ENCODE data around the gene UBAP1.
A peak's percentile ranks its signal among the peaks of the same experiment; 100 is the strongest.

Gene UBAP1

DNA sequence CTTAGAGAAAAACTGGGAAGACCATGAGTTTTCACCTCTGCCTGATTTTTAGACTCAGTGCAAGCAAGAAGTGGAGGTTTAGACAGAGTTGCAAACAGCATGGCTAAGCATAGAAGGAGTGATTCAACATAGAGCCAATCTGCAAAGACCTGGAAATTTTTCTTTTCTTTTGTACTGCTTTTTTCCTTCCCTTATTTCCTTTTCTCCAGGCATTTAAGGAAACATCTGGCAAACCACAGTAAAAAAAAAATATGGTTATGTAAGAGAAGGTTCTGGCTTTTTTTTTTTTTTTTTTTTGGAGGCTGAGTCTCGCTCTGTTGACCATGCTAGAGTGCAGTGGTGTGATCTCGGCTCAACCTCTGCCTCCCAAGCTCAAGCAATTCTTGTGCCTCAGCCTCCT lies 35.7 kb upstream of the UBAP1 start:
- TF ChIP-seq CTCF (conservative IDR thresholded peaks at IDR 0.05; ENCODE audit: control insufficient read depth, insufficient read depth, low read depth, low read length), result no peak
- no peak overlapping the region for H3K4me3 ChIP-seq (ENCODE audit: control insufficient read depth, low read depth, low read length)
- DNase-seq (ENCODE audit: low read depth), result no peak

DNA sequence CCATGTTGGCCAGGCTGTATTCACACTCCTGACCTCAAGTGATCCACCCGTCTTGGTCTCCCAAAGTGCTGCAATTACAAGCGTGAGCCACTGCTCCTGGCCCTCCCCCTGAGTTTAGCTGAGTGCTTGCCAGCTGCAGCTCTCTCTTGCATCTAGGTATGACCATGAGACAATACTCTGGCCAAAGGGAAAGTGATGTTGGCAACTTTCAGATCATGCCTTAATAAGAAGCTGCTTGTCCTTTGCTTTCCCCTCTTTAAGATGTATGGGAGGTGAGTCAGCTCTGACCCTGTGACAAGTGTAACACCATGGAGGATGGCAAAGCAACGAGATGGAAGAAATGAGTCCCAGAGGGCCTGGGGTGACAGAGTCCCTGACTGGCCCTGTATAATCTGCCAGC lies 33.7 kb upstream of the UBAP1 start:
- peak; percentile 16 for DNase-seq (ENCODE audit: low read depth)
- H3K4me3 ChIP-seq (ENCODE audit: control insufficient read depth, low read depth, low read length), result no peak overlapping the region
- TF ChIP-seq CTCF (conservative IDR thresholded peaks at IDR 0.05; ENCODE audit: control insufficient read depth, insufficient read depth, low read depth, low read length), result no peak

GRCh38 chr9:34151398-34151797 lies 27.4 kb upstream of the UBAP1 start:
- TF ChIP-seq CTCF (conservative IDR thresholded peaks at IDR 0.05; ENCODE audit: control insufficient read depth, insufficient read depth, low read depth, low read length), result no peak
- DNase-seq (ENCODE audit: low read depth), result no peak
- no peak overlapping the region for H3K4me3 ChIP-seq (ENCODE audit: control insufficient read depth, low read depth, low read length)

DNA sequence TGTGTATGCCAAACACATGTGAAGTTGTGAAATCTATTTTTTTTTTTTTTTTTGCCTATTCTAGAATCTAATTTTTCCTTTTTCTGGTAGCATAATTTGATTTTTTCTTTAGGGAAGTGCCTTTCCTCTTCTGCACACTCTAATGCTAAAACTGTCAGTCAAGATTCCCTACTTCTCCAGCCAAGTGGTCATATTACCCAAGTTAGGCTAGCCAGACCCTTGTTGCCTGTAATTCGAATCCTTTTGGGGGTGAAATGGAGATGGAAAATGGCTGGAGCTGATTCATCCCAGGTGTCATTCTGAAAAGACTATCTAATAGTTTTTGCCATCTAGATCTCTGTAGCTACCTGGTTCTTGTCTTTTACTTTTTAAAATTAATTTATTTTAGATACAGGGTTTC lies 24.8 kb upstream of the UBAP1 start:
- no peak overlapping the region for H3K4me3 ChIP-seq (ENCODE audit: control insufficient read depth, low read depth, low read length)
- no peak for DNase-seq (ENCODE audit: low read depth)

GRCh38 chr9:34157318-34157717 lies 21.5 kb upstream of the UBAP1 start:
- DNase-seq (ENCODE audit: low read depth), result no peak
- TF ChIP-seq CTCF (conservative IDR thresholded peaks at IDR 0.05; ENCODE audit: control insufficient read depth, insufficient read depth, low read depth, low read length), result no peak
- no peak overlapping the region for H3K4me3 ChIP-seq (ENCODE audit: control insufficient read depth, low read depth, low read length)

More for the DNA sequence above, 24.8 kb upstream of the UBAP1 start:
- TF ChIP-seq CTCF (conservative IDR thresholded peaks at IDR 0.05; ENCODE audit: control insufficient read depth, insufficient read depth, low read depth, low read length), result no peak

GRCh38 chr9:34157898-34158297 lies 20.9 kb upstream of the UBAP1 start:
- no peak for TF ChIP-seq CTCF (conservative IDR thresholded peaks at IDR 0.05; ENCODE audit: control insufficient read depth, insufficient read depth, low read depth, low read length)
- DNase-seq (ENCODE audit: low read depth), result no peak
- no peak overlapping the region for H3K4me3 ChIP-seq (ENCODE audit: control insufficient read depth, low read depth, low read length)

- no peak for TF ChIP-seq CTCF (conservative IDR thresholded peaks at IDR 0.05; ENCODE audit: control insufficient read depth, insufficient read depth, low read depth, low read length)
- DNase-seq (ENCODE audit: low read depth), result peak; percentile 88
- no peak overlapping the region for H3K4me3 ChIP-seq (ENCODE audit: control insufficient read depth, low read depth, low read length)
These were observed 20.4 kb upstream of the UBAP1 start for GRCh38 chr9:34158362-34158869.
